ENCODE data around the gene ARHGEF1. TPM values are rescaled to one million over a fixed set of nuclear protein-coding genes. Genes with fewer than 3 reads are reported as not detected.

The ARHGEF1 gene
- total and polyA plus RNA-seq, 2 donors (not counting 1 experiment from before 2014, with no cell fraction given): 646 to 886 TPM

- Mint-ChIP-seq H3K4me3 (no peak overlapping the region), H3K27ac (no peak overlapping the region), H3K9me3 (ENCODE audit: insufficient read depth) (no peaks in the 10 kb centered on the region), H3K27me3 (peaks cover 16% of the 10 kb centered on the region), H3K4me1 (peaks cover 21% of the 10 kb centered on the region)
- POLR2A ChIA-PET: interaction anchor here (1.1 kb wide), 1 partner anchor 9 kb away, joined by 3 read pairs; no protein-coding TSS in a partner anchor
- CTCF ChIA-PET: interaction anchor here (1.1 to 2.0 kb wide), 4 partner anchors 21 to 48 kb away, joined by 3 to 7 read pairs (median 4); no protein-coding TSS in a partner anchor
- Histone ChIP-seq H4K20me1 (ENCODE audit: control insufficient read depth, insufficient read depth, low read length, poor library complexity, severe bottlenecking) (peaks cover 10% of the 10 kb centered on the region), H3K79me2 (ENCODE audit: control insufficient read depth, insufficient read depth, low read length) (peaks cover 10% of the 10 kb centered on the region), H3K9ac (ENCODE audit: low read length) (no peak overlapping the region), H3K4me3 (ENCODE audit: control extremely low read depth in 1 of 5, extremely low read depth in 1 of 5, insufficient read depth in 1 of 5, low read depth in 2 of 5, low read length in 4 of 5) (no peak overlapping the region), H3K36me3 (replicated peaks in 1 of 2; ENCODE audit: control extremely low read depth in 1 of 2, control insufficient read depth in 1 of 2, extremely low read depth in 1 of 2, insufficient read depth in 2 of 2, low read length in 1 of 2) (no peaks in the 10 kb centered on the region), H3K4me1 (ENCODE audit: control insufficient read depth in 2 of 2, insufficient read depth in 2 of 2, low read length in 2 of 2) (peaks cover 53 to 54% of the 10 kb centered on the region in 2 donors), H3K27me3 (replicated peaks in 1 of 4; ENCODE audit: control extremely low read depth in 1 of 4, control insufficient read depth in 3 of 4, insufficient read depth in 4 of 4, low read length in 3 of 4) (peaks cover 0 to 58% (median 41%) of the 10 kb centered on the region in 4 experiments), H3K9me3 (ENCODE audit: control extremely low read depth in 1 of 3, control insufficient read depth in 2 of 3, insufficient read depth in 1 of 3, low read length in 2 of 3) (peaks cover 0 to 22% (median 0%) of the 10 kb centered on the region in 3 donors), H3K4me2 (replicated peaks; ENCODE audit: low read depth, low read length, poor library complexity, severe bottlenecking) (no peak overlapping the region), H2AFZ (ENCODE audit: insufficient read depth, low read depth, low read length, poor library complexity, severe bottlenecking) (no peak overlapping the region), H3K27ac (ENCODE audit: low read length in 2 of 2) (no peak overlapping the region)
- intact Hi-C loops (cut with micrococcal nuclease): no loop called here
- TF ChIP-seq EZH2 (IDR thresholded peaks at IDR 0.05; ENCODE audit: borderline replicate concordance, insufficient read depth, low read depth, low read length, poor library complexity, severe bottlenecking) (no peak), CTCF (IDR thresholded peaks at IDR 0.05) (no peak)
- ATAC-seq (ENCODE audit: low read depth): no peak
- peak; percentile 25 for DNase-seq
- 96% methylated on average over 33 of the region's 33 CpGs for WGBS (ENCODE audit: insufficient coverage)
Observed at GRCh38 chr19:41919948-41920712, 37.1 kb downstream of the ARHGEF1 start.
